BE2C (cell line): ENCODE measurements around the gene CRTC1.

Experiments used
- DNase-seq: peaks from one replicate; pipeline ENCODE4 v3.0.0-alpha.2; 2020
- H3K27me3 ChIP-seq: fragments of 250-450 bp; sonication (Bioruptor Pico); 2 replicates; pipeline ENCODE4 v1.5.1; 2020; ENCODE audit warnings: mild to moderate bottlenecking
- H3K36me3 ChIP-seq: fragments of 250-450 bp; sonication (Bioruptor Pico); 2 replicates; pipeline ENCODE4 v1.5.1; 2020; ENCODE audit warnings: mild to moderate bottlenecking
- H3K4me1 ChIP-seq: fragments of 250-450 bp; sonication (Bioruptor Pico); 2 replicates; pipeline ENCODE4 v1.5.1; 2020
- H3K4me3 ChIP-seq: 2 replicates; pipeline ENCODE4 v1.5.1; 2011; ENCODE audit warnings: low read depth, low read length
- H3K9me3 ChIP-seq: fragments of 250-450 bp; sonication (Bioruptor Pico); 2 replicates; pipeline ENCODE4 v1.5.1; 2020
- CTCF ChIP-seq: IDR thresholded peaks from 2 replicates; pipeline ENCODE4 v1.5.1; 2012; ENCODE audit warnings: mild to moderate bottlenecking, low read depth, low read length

Gene CRTC1

GRCh38 chr19:18651300-18651699, 32.2 kb upstream of the CRTC1 start:
- H3K9me3 ChIP-seq, result no peaks in the 10 kb centered on the region
- H3K4me1 ChIP-seq, result no peaks in the 10 kb centered on the region; the same call in 1 of the 2 replicates
- H3K4me3 ChIP-seq, result no peak overlapping the region
- no peaks in the 10 kb centered on the region for H3K36me3 ChIP-seq
- DNase-seq, result no peak
- no peak for TF ChIP-seq CTCF
- no peaks in the 10 kb centered on the region for H3K27me3 ChIP-seq

GRCh38 chr19:18651733-18652132, 31.7 kb upstream of the CRTC1 start:
- H3K9me3 ChIP-seq, result no peaks in the 10 kb centered on the region
- H3K4me1 ChIP-seq, result peaks cover under 1% of the 10 kb centered on the region
- no peak for DNase-seq
- H3K27me3 ChIP-seq, result no peaks in the 10 kb centered on the region
- H3K4me3 ChIP-seq, result no peak overlapping the region
- no peak for TF ChIP-seq CTCF
- no peaks in the 10 kb centered on the region for H3K36me3 ChIP-seq

GRCh38 chr19:18653853-18654252, 29.6 kb upstream of the CRTC1 start:
- no peak overlapping the region for H3K4me3 ChIP-seq
- TF ChIP-seq CTCF, result no peak
- peaks cover 18% of the 10 kb centered on the region for H3K4me1 ChIP-seq
- H3K9me3 ChIP-seq, result no peaks in the 10 kb centered on the region
- no peaks in the 10 kb centered on the region for H3K36me3 ChIP-seq
- H3K27me3 ChIP-seq, result no peaks in the 10 kb centered on the region
- no peak for DNase-seq

GRCh38 chr19:18654469-18654868, 29.0 kb upstream of the CRTC1 start:
- no peaks in the 10 kb centered on the region for H3K27me3 ChIP-seq
- TF ChIP-seq CTCF, result no peak
- no peak overlapping the region for H3K4me3 ChIP-seq
- DNase-seq, result no peak
- no peaks in the 10 kb centered on the region for H3K9me3 ChIP-seq
- H3K36me3 ChIP-seq, result no peaks in the 10 kb centered on the region
- H3K4me1 ChIP-seq, result peaks cover 21% of the 10 kb centered on the region

- no peak for DNase-seq
- Histone ChIP-seq H3K27me3 (no peaks in the 10 kb centered on the region), H3K4me1 (peaks cover 26% of the 10 kb centered on the region), H3K4me3 (no peak overlapping the region), H3K9me3 (no peaks in the 10 kb centered on the region), H3K36me3 (no peaks in the 10 kb centered on the region)
- no peak for TF ChIP-seq CTCF
Measured at GRCh38 chr19:18655173-18655844, 28.2 kb upstream of the CRTC1 start.

- Histone ChIP-seq H3K27me3 (no peaks in the 10 kb centered on the region), H3K36me3 (no peaks in the 10 kb centered on the region), H3K4me3 (no peak overlapping the region), H3K9me3 (no peaks in the 10 kb centered on the region), H3K4me1 (peaks cover 26% of the 10 kb centered on the region)
- no peak for DNase-seq
- no peak for TF ChIP-seq CTCF
Measured at GRCh38 chr19:18656337-18657086, 27.0 kb upstream of the CRTC1 start.
